Stimulated activated CD8-positive, alpha-beta memory T cell treated with anti-CD3 and anti-CD28 coated beads, Interleukin-12 subunit alpha, Interleukin-12 subunit beta, amount 100 ng/mL, for 24 hours (primary cell): ENCODE measurements around the gene XIRP2.
"Not testable (repeated sequence)": the region's sequence is repeated elsewhere in the genome, so short reads cannot be mapped to it uniquely, and the experiment has no call there.

Source experiments
- DNase-seq: peaks from one replicate; pipeline ENCODE4 v3.0.0-alpha.2; 2020; ENCODE audit errors: extremely low read depth

Gene XIRP2

GRCh38 chr2:167048829-167049228 is 160.5 kb downstream of the XIRP2 start:
- no peak for DNase-seq

- DNase-seq = no peak
Observed at GRCh38 chr2:167049659-167050058, 161.4 kb downstream of the XIRP2 start.

- no peak for DNase-seq
Observed at GRCh38 chr2:167052825-167053224, 164.5 kb downstream of the XIRP2 start.

DNA sequence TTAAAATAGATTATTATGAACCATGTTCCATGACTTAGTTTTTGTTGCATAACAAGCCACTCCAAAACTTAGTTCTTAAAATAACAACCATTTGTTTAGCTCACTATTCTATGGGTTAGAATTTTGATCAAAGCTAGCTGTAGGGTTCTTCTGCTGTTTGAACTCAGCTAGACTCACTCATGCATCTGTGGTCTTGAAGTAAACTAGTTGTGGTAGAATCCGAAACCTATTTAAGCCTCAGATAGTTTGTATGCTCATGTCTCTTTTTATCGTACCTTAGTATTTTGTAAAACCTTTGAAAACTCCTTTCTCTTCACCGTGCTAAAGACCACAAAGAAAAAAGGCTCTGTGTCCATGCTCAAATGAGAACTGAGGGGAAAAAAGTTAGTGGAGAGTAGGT is 166.6 kb downstream of the XIRP2 start:
- no peak for DNase-seq

DNA sequence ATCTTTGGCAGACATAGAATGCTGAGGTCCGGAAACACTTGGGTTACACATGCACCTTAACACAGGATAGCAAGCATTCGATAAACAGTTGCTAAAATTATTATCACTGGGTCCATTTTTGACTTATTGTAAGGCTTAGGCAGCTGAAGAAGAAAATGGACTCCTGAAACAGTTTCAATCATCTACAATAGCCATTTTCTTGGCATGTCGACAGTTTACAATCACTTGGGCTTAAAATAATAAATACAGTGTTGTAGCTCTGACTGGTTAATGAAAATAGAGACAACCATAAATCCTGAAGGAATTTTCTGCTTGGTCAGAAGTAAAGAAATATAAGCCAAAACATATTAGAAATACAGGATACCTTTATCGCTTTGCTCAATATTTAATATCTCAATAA is 169.2 kb downstream of the XIRP2 start:
- no peak for DNase-seq

DNA sequence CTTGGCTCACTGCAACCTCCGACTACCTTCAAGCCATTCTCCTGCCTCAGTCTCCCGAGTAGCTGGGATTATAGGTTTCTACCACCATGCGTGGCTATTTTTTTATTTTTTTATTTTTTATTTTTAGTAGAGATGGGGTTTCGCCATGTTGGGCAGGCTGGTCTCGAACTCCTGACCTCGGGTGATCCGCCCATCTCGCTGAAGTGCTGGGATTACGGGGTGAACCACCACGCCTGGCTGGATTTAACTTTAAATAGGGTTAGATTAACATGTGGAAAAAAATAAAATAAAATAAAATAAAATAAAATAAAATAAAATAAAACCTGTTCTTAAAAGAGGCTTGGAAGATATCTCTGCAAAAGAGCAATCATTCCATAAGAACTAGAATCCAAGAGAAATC is 170.9 kb downstream of the XIRP2 start:
- no peak for DNase-seq

- DNase-seq = no peak
Observed at GRCh38 chr2:167069855-167070254, 181.6 kb downstream of the XIRP2 start.

DNA sequence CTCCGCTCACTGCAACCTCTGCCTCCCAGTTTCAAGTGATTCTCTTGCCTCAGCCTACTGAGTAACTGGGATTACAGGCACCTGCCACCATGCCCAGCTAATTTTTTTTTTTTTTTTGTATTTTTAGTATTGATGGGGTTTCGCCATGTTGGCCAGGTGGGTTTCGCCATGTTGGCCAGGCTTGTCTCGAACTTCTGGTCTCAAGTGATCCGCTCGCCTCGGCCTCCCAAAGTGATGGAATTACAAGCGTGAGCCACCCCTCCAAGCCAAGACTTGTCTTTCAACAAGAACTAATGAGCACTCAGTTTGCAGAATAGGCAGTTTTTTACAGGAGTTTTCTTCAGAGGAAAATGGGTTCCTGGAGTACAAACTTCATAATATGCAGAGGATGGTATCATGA is 187.4 kb downstream of the XIRP2 start:
- not testable (repeated sequence) for DNase-seq

DNA sequence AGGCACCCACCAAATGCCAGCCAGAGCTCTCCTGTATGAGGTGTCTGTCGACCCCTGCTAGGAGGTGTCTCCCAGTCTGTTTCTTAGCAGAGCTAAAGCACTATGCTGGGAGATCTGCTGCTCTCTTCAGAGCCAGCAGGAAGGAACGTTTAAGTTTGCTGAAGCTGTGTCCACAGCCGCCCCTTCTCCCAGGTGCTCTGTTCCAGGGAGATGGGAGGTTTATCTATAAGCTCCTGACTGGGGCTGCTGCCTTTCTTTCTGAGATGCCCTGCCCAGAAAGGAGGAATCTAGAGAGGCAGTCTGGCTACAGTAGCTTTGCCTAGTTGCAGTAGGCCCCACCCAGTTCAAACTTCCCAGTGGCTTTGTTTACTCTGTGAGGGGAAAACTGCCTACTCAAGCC is 210.7 kb downstream of the XIRP2 start:
- not testable (repeated sequence) for DNase-seq

- DNase-seq = no peak
Observed at GRCh38 chr2:167100506-167100905, 212.2 kb downstream of the XIRP2 start.

GRCh38 chr2:167103028-167103756 is 214.9 kb downstream of the XIRP2 start:
- no peak for DNase-seq

DNA sequence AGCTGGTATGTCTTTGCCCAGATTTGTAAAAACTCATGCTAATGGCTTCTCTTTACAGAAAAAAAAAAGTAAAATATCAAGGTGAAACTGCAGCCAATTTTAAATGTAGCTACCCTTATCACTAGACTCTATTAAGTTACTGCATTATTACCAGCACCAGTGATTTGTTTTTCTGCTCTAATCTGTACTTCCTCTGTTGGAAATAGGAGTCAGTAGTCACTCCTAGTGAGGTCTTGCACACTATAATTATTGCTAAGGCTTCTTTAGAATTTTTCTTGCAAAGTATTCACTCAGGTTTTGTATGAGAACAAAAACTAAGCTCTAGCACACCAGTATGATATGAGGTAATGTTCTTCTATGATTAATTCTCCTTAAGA is 215.5 kb downstream of the XIRP2 start:
- no peak for DNase-seq

DNA sequence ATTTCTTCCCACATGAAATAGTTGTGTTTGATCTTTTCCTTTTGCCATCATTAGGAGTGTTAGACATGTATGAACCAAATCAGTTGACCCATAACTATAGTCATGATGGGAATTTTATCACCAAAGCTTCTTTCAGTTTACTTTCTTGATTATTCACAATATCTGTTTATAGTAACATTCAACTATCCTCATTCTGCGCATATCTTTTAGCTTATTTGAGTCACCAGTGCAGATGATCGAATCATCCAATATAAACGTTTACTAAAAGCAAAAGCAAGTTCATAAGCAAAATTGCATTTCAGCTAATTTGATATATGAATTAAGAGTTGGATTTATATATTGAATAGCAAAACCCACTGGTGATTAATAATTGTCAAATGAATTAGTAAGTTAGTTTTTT is 216.4 kb downstream of the XIRP2 start:
- DNase-seq = no peak

GRCh38 chr2:167109682-167110081 is 221.4 kb downstream of the XIRP2 start:
- DNase-seq = not testable (repeated sequence)

DNA sequence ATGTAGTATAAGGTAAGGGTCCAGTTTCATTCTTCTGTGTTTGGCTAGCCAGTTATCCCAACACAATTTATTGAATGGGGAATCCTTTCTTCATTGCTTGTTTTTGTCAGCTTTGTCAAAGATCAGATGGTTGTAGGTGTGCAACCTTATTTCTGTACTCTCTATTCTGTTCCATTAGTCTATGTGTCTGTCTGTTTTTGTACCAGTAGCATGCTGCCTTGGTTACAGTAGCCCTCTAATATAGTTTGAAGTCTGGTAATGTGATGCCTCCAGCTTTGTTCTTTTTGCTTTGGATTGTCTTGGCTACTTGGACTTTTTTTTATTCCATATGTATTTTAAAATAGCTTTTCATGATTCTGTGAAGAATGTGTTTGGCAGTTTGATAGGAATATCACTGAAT is 222.1 kb downstream of the XIRP2 start:
- DNase-seq = no peak

- DNase-seq = no peak
Observed at GRCh38 chr2:167114018-167114417, 225.7 kb downstream of the XIRP2 start.

DNA sequence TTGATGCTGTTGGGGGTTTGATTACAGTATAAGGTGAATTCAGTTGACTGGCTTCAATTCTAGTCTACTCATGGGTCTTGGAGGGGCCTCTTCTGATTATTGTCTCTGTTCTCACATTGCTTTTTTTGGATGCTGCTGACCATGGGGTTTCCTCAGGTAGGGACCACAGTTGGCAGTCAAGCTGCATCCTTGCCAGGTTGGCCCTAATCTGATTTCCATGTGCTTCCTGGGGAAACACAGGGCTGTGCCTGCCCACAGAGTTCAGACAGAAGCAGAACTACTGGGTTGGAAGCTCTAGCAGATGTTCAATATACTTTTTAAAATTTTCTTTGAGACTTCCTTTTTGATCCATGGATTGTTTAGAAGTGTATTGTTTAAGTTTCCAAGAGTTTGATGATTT is 227.3 kb downstream of the XIRP2 start:
- no peak for DNase-seq

DNA sequence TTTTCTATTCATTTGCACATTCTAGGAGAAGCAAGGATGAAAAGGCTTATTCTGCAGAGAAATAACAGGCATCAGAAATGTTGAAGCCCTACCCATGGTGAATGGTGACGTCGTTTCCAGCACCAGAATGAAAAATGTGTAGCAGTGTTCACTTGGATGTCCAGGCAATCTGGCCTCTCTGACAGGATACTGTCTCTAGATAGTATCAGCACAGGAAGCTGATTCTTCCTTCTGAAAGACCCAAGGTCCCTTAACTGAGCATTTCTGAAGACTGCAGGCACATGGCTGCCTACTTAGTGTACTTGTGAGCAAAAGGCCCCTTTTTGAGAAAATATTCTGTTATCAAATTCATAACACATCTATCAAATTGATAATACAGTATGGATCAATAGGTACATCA is 234.1 kb downstream of the XIRP2 start:
- DNase-seq = no peak

DNA sequence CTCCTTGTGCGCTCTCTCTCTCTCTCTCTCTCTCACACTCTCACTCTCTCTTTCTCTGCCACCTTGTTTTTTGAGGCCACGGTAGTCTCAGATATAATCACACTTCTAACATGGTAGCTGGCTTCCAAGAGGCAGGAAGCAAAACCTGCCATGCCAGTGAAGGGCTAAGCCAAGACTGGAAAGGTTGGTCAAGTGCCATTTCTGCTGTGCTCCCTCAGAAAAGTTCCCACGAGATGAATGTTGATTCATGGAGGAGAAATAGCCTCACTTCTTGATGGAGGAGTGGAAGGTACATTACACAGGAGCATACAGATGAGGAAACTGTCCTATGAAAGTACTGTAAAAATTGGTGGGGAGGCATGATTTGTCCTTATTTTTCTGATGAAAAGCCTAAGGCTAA is 237.9 kb downstream of the XIRP2 start:
- no peak for DNase-seq

GRCh38 chr2:167127135-167127534 is 238.9 kb downstream of the XIRP2 start:
- no peak for DNase-seq

GRCh38 chr2:167128130-167128529 is 239.8 kb downstream of the XIRP2 start:
- no peak for DNase-seq

DNA sequence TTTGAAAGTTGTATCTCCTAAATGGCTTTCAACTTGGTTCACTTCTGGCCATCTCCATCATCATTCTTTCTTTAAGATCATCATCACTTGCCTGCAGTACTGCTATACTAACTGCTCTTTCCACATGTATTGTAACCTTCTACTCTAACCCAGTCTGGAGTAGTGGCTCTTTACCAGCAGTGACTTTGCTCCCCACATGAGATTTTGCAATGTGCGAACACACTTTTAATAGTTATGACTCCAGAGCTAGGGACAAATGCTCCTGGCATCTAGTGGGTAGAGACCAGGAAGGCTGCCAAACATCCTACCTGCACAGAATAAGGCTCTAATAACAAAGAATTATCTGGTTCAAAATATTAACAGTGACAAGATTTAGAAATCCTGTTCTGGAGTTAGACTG is 243.8 kb downstream of the XIRP2 start:
- DNase-seq = no peak

GRCh38 chr2:167132906-167133555 is 244.8 kb downstream of the XIRP2 start:
- no peak for DNase-seq

DNA sequence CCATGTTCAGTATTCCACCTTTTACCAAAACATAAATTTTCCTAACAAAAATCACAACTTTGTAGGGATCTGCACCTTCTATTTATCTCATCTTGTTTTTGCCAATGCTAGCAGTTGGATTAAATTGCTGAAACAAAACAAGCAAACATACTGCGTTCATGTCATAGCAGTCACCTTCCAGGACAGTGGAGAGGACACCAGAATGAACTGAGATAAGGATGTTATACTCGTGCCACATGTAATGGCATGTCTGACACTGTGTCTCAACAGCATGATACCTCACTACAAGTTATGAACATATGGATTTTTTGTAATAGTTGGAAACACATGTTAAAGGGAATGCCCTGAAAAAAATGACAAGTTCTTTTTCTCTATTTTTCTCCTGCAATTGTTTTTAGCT is 245.3 kb downstream of the XIRP2 start:
- DNase-seq = no peak
